Right lobe of liver (tissue), 6 donors: Measurements from ENCODE around the gene KCTD15. TPM values are rescaled to one million over a fixed set of nuclear protein-coding genes. Genes with fewer than 3 reads are reported as not detected.

ENCODE experiments used
- ATAC-seq, 4 donors: fragments of 200-7000 bp; cut with Tn5 transposase; one replicate each; pipeline ENCODE4 v1.9.1; 2020; ENCODE audit warnings: mild to moderate bottlenecking in 4 of 4, moderate library complexity in 4 of 4
- DNase-seq, 3 donors: peaks; one replicate each; pipeline ENCODE4 v3.0.0-alpha.2; 2020
- H3K27ac ChIP-seq, 3 donors: fragments of 200-600 bp; one replicate each; pipeline ENCODE4 v1.8.0; 2022
- H3K27me3 ChIP-seq, 2 donors: fragments of 200-600 bp; one replicate each; pipeline ENCODE4 v1.8.0; 2022
- H3K36me3 ChIP-seq, 4 donors: fragments of 200-600 bp; sonication (generic) in 1 of 4; one replicate each; pipeline versions ENCODE4 v1.5.1 to v1.8.0; 2017 to 2022; ENCODE audit warnings: control low read depth in 1 of 4
- H3K4me1 ChIP-seq, 4 donors: fragments of 200-600 bp; sonication (generic) in 1 of 4; one replicate each; pipeline versions ENCODE4 v1.5.1 to v1.8.0; 2017 to 2022; ENCODE audit warnings: control low read depth in 1 of 4
- H3K4me3 ChIP-seq, 3 donors: fragments of 200-600 bp; one replicate each; pipeline ENCODE4 v1.8.0; 2022
- H3K9me3 ChIP-seq, 4 donors: fragments of 200-600 bp; sonication (generic) in 1 of 4; one replicate each; pipeline versions ENCODE4 v1.5.1 to v1.8.0; 2017 to 2022; ENCODE audit warnings: control low read depth in 1 of 4
- CTCF ChIP-seq, 4 donors: fragments of 200-600 bp in 3 of 4; fragments of 450-650 bp in 1 of 4; IDR thresholded peaks; one replicate each; pipeline versions ENCODE4 v1.5.1 to v1.8.0; 2016 to 2022; ENCODE audit warnings: antibody characterized with exemption in 4 of 4, mild to moderate bottlenecking in 2 of 4
- POLR2A ChIP-seq: fragments of 450-650 bp; IDR thresholded peaks from one replicate; pipeline ENCODE4 v1.6.1; 2017; ENCODE audit warnings: antibody characterized with exemption, mild to moderate bottlenecking
- WGBS: methylation state at CpG from one replicate; pipeline ENCODE4 v1.1.6; 2018; ENCODE audit warnings: low coverage, low lambda C conversion rate; ENCODE audit not compliant: insufficient coverage; ENCODE audit errors: missing lambda C conversion rate; 5-methylcytosine and 5-hydroxymethylcytosine counted together
- intact Hi-C, 2 donors: fragments of 100-400 bp; cut with DNase I; formaldehyde crosslinking; loops; one replicate each; pipeline versions ENCODE4 v1.11.2 to v1.14.1; 2022
- total RNA-seq, 6 experiments: library from RNA; depleted of rRNA in 2 of 6; stranded (reverse); fragments of >200 nt in 2 of 6; fragmentation: NEBNext Ultra II Directional in 3 of 6; extraction: Animal tissue kit (Norgen Biotek cat#: 25700) in 3 of 6; gene quantifications; one replicate each; pipeline versions ENCODE4 v1.1.0 to v1.2.4, GENCODE V29; 2016 to 2023
- donor health status: DM: no; HTN: yes; CAD: no.
- donor health status: DM: no; HTN: no; CAD: no.
- donor health status: DM: no; HTN: no; CAD: no.
- donor health status: DM: no; HTN: yes; CAD: no.
- donor health status: DM: no; HTN: yes; CAD: no.

The KCTD15 gene
- total RNA-seq, 6 experiments from 2014 or later = 5.0 to 27.0 (median 11.5) TPM

GRCh38 chr19:33772858-33773180 is 23.9 kb upstream of the KCTD15 start:
- intact Hi-C loops = loop anchor here (5.0 to 10.0 kb wide), 4 partner anchors 232 to 536 kb away; no protein-coding TSS in a partner anchor
- Histone ChIP-seq H3K4me1 (no peaks in the 10 kb centered on the region), H3K27me3 (no peaks in the 10 kb centered on the region), H3K9me3 (no peaks in the 10 kb centered on the region), H3K4me3 (no peak overlapping the region), H3K27ac (no peak overlapping the region), H3K36me3 (no peaks in the 10 kb centered on the region)
- ATAC-seq (no peak), DNase-seq (no peak)
- no CpG with 5 or more reads among the region's 23 CpGs for WGBS
- TF ChIP-seq POLR2A (no peak), CTCF (IDR thresholded peaks at IDR 0.05) (no peak)

- intact Hi-C loops = loop anchor here (5.0 to 10.0 kb wide), 4 partner anchors 231 to 537 kb away; no protein-coding TSS in a partner anchor
- Histone ChIP-seq H3K27ac (no peak overlapping the region), H3K4me1 (no peaks in the 10 kb centered on the region), H3K4me3 (no peak overlapping the region), H3K27me3 (no peaks in the 10 kb centered on the region), H3K9me3 (no peaks in the 10 kb centered on the region), H3K36me3 (no peaks in the 10 kb centered on the region)
- no peak for TF ChIP-seq POLR2A
- TF ChIP-seq CTCF (IDR thresholded peaks at IDR 0.05) = no peak
- WGBS = no CpG with 5 or more reads among the region's 6 CpGs
- DNase-seq (no peak), ATAC-seq (no peak)
Measured at GRCh38 chr19:33773704-33774624, 22.7 kb upstream of the KCTD15 start.

- intact Hi-C loops = loop anchor here (5.0 to 10.0 kb wide), 5 partner anchors 230 to 537 kb away; no protein-coding TSS in a partner anchor
- Histone ChIP-seq H3K4me1 (no peaks in the 10 kb centered on the region), H3K27ac (no peak overlapping the region), H3K27me3 (no peaks in the 10 kb centered on the region), H3K4me3 (no peak overlapping the region), H3K36me3 (no peaks in the 10 kb centered on the region), H3K9me3 (no peaks in the 10 kb centered on the region)
- 52% methylated on average over 4 of the region's 6 CpGs for WGBS
- TF ChIP-seq CTCF (IDR thresholded peaks at IDR 0.05) = no peak
- ATAC-seq (no peak), DNase-seq (no peak)
Measured at GRCh38 chr19:33774751-33775150, 21.9 kb upstream of the KCTD15 start.

- TF ChIP-seq POLR2A (no peak), CTCF (IDR thresholded peaks at IDR 0.05) (no peak)
- no peaks in the 10 kb centered on the region for H3K27me3 ChIP-seq
Measured at GRCh38 chr19:33775731-33776487, 20.8 kb upstream of the KCTD15 start.

More at GRCh38 chr19:33775731-33776487, 20.8 kb upstream of the KCTD15 start:
- DNase-seq = no peak
- Histone ChIP-seq H3K27ac (no peak overlapping the region), H3K4me3 (no peak overlapping the region), H3K9me3 (no peaks in the 10 kb centered on the region), H3K36me3 (no peaks in the 10 kb centered on the region), H3K4me1 (no peaks in the 10 kb centered on the region)
- WGBS = 74% methylated on average over 2 of the region's 9 CpGs
- ATAC-seq = no peak
- intact Hi-C loops = loop anchor here (5.0 to 10.0 kb wide), 3 partner anchors 229 to 321 kb away; no protein-coding TSS in a partner anchor
